B cell (primary cell): Measurements from ENCODE around the gene ODAM. TPM values are rescaled to one million over a fixed set of nuclear protein-coding genes. Genes with fewer than 3 reads are reported as not detected.

Source experiments
- ATAC-seq: fragments of 200-7000 bp; cut with Tn5 transposase; one replicate; pipeline ENCODE4 v1.10.0; 2021; ENCODE audit warnings: low read depth, mild to moderate bottlenecking, moderate number of reproducible peaks, moderate library complexity
- CTCF ChIA-PET: fragments of 350-600 bp; sonication (Branson Sonifier 250); formaldehyde crosslinking; loops from one replicate; lab custom pipeline; 2021; ENCODE audit warnings: antibody characterized with exemption, inconsistent platforms; lab: Charles Lee
- POLR2A ChIA-PET: fragments of 350-600 bp; sonication (Branson Sonifier 250); formaldehyde crosslinking; loops from one replicate; lab custom pipeline; 2021; ENCODE audit warnings: antibody characterized with exemption; lab: Charles Lee
- DNase-seq: peaks from one replicate; pipeline ENCODE4 v3.0.0; 2013
- H2AFZ ChIP-seq: 2 replicates; pipeline ENCODE4 v1.6.1; 2012; ENCODE audit warnings: mild to moderate bottlenecking, low read depth, low read length; ENCODE audit not compliant: insufficient read depth, poor library complexity, severe bottlenecking
- H3K27ac ChIP-seq, 2 donors: 1 replicate in 1 of 2; 2 replicates in 1 of 2; pipeline ENCODE4 v1.5.1; 2012 to 2013; ENCODE audit warnings: low read length in 2 of 2, mild to moderate bottlenecking in 2 of 2, moderate library complexity in 1 of 2
- H3K27me3 ChIP-seq, 4 experiments: fragments of 200-600 bp in 1 of 4; sonication (generic) in 1 of 4; replicated peaks in 1 of 4; 1 replicate in 2 of 4; 2 replicates in 2 of 4; pipeline versions ENCODE4 v1.6.1 to v1.7.0; 2013 to 2016; ENCODE audit warnings: low read length in 3 of 4, mild to moderate bottlenecking in 2 of 4, mixed read lengths in 1 of 4, moderate library complexity in 1 of 4; ENCODE audit not compliant: insufficient read depth in 4 of 4, control insufficient read depth in 3 of 4; ENCODE audit errors: control extremely low read depth in 1 of 4
- H3K36me3 ChIP-seq, 2 experiments: replicated peaks in 1 of 2; 1 replicate in 1 of 2; 2 replicates in 1 of 2; pipeline versions ENCODE4 v1.6.1 to v1.7.1; 2013; ENCODE audit warnings: low read length in 1 of 2; ENCODE audit not compliant: insufficient read depth in 2 of 2, control insufficient read depth in 1 of 2; ENCODE audit errors: control extremely low read depth in 1 of 2, extremely low read depth in 1 of 2
- H3K4me1 ChIP-seq, 2 donors: fragments of 200-600 bp in 1 of 2; sonication (generic) in 1 of 2; 1 replicate in 1 of 2; 2 replicates in 1 of 2; pipeline versions ENCODE4 v1.5.1 to v1.6.1; 2013 to 2017; ENCODE audit warnings: low read length in 2 of 2; ENCODE audit not compliant: control insufficient read depth in 2 of 2, insufficient read depth in 2 of 2
- H3K4me2 ChIP-seq: replicated peaks from 2 replicates; pipeline ENCODE3; 2012; ENCODE audit warnings: mild to moderate bottlenecking, low read depth, low read length; ENCODE audit not compliant: poor library complexity, severe bottlenecking
- H3K4me3 ChIP-seq, 5 experiments: fragments of 200-600 bp in 1 of 5; sonication (generic) in 1 of 5; 1 replicate in 3 of 5; 2 replicates in 2 of 5; pipeline versions ENCODE4 v1.5.1 to v1.7.0; 2011 to 2016; ENCODE audit warnings: low read length in 4 of 5, mild to moderate bottlenecking in 4 of 5, low read depth in 2 of 5, control low read depth in 1 of 5, moderate library complexity in 1 of 5; ENCODE audit not compliant: insufficient read depth in 1 of 5; ENCODE audit errors: control extremely low read depth in 1 of 5, extremely low read depth in 1 of 5
- H3K79me2 ChIP-seq: fragments of 200-600 bp; sonication (generic); one replicate; pipeline ENCODE4 v1.6.0; 2016; ENCODE audit warnings: low read length; ENCODE audit not compliant: control insufficient read depth, insufficient read depth
- H3K9ac ChIP-seq: fragments of 200-600 bp; sonication (generic); 2 replicates; pipeline ENCODE4 v1.6.1; 2017; ENCODE audit warnings: mild to moderate bottlenecking, low read length, moderate library complexity
- H3K9me3 ChIP-seq, 3 donors: one replicate each; pipeline versions ENCODE4 v1.6.1 to v1.7.1; 2013; ENCODE audit warnings: low read length in 2 of 3; ENCODE audit not compliant: control insufficient read depth in 2 of 3, insufficient read depth in 1 of 3; ENCODE audit errors: control extremely low read depth in 1 of 3
- H4K20me1 ChIP-seq: 2 replicates; pipeline ENCODE4 v1.6.0; 2012; ENCODE audit warnings: mild to moderate bottlenecking, low read length; ENCODE audit not compliant: insufficient read depth, control insufficient read depth, poor library complexity, severe bottlenecking
- H3K27ac Mint-ChIP-seq: one replicate; pipeline ENCODE4 v1.8.0; 2021; ENCODE audit warnings: mixed read lengths
- H3K27me3 Mint-ChIP-seq: one replicate; pipeline ENCODE4 v1.8.0; 2021; ENCODE audit warnings: mixed read lengths
- H3K4me1 Mint-ChIP-seq: one replicate; pipeline ENCODE4 v1.8.0; 2021; ENCODE audit warnings: mixed read lengths
- H3K4me3 Mint-ChIP-seq: one replicate; pipeline ENCODE4 v1.8.0; 2021; ENCODE audit warnings: mixed read lengths
- H3K9me3 Mint-ChIP-seq: one replicate; pipeline ENCODE4 v1.8.0; 2022; ENCODE audit warnings: mixed read lengths; ENCODE audit not compliant: insufficient read depth
- CTCF ChIP-seq: fragments of 200-600 bp; IDR thresholded peaks from one replicate; pipeline ENCODE4 v1.8.0; 2022; ENCODE audit warnings: antibody characterized with exemption, mild to moderate bottlenecking
- EZH2 ChIP-seq: IDR thresholded peaks from 2 replicates; pipeline ENCODE4 v1.6.1; 2012; ENCODE audit warnings: borderline replicate concordance, low read depth, mild to moderate bottlenecking, moderate library complexity, low read length; ENCODE audit not compliant: insufficient read depth, poor library complexity, severe bottlenecking
- WGBS: methylation state at CpG from one replicate; pipeline ENCODE4 v1.1.5; 2013; ENCODE audit warnings: missing lambda C conversion rate; ENCODE audit not compliant: insufficient coverage; 5-methylcytosine and 5-hydroxymethylcytosine counted together
- intact Hi-C: fragments of 100-400 bp; cut with micrococcal nuclease; formaldehyde crosslinking; loops from one replicate; pipeline ENCODE4 v1.10.0; 2022
- polyA plus RNA-seq: library from polyadenylated mRNA; depleted of rRNA; stranded (reverse); fragments of >200 nt; gene quantifications from 2 replicates; pipeline ENCODE4 v1.2.3, GENCODE V29; 2012
- total RNA-seq, 2 donors: library from RNA; stranded (reverse); fragments of 120-200 nt in 1 of 2; gene quantifications; 1 replicate in 1 of 2; 2 replicates in 1 of 2; pipeline versions ENCODE4 v1.2.3 to v1.2.4, GENCODE V29; 2013 to 2022

The ODAM gene
- total and polyA plus RNA-seq, 2 donors (not counting 1 experiment from before 2014, with no cell fraction given) = not detected

GRCh38 chr4:70196857-70197256 is 1.3 kb downstream of the ODAM start:
- Mint-ChIP-seq H3K4me1 (no peaks in the 10 kb centered on the region), H3K27me3 (no peaks in the 10 kb centered on the region), H3K27ac (no peak overlapping the region), H3K4me3 (no peak overlapping the region), H3K9me3 (no peaks in the 10 kb centered on the region)
- no peak for TF ChIP-seq EZH2
- TF ChIP-seq CTCF = no peak
- no peaks in the 10 kb centered on the region for H4K20me1 ChIP-seq
- H3K27ac ChIP-seq = no peak overlapping the region
- no peak for DNase-seq
- WGBS = no CpG with 5 or more reads among the region's 2 CpGs
- H3K4me2 ChIP-seq = no peak overlapping the region
- no peaks in the 10 kb centered on the region for H3K79me2 ChIP-seq
- H3K9me3 ChIP-seq = no peaks in the 10 kb centered on the region
- H3K36me3 ChIP-seq = no peaks in the 10 kb centered on the region
- H3K9ac ChIP-seq = no peak overlapping the region
- H2AFZ ChIP-seq = no peak overlapping the region
- ChIA-PET POLR2A (no interaction called here), CTCF (no interaction called here)
- H3K27me3 ChIP-seq = no peaks in the 10 kb centered on the region
- intact Hi-C loops = no loop called here
- no peaks in the 10 kb centered on the region for H3K4me1 ChIP-seq
- H3K4me3 ChIP-seq = no peak overlapping the region
- no peak for ATAC-seq

GRCh38 chr4:70197842-70198241 is 2.3 kb downstream of the ODAM start:
- DNase-seq (no peak), ATAC-seq (no peak)
- H3K36me3 ChIP-seq = no peaks in the 10 kb centered on the region
- H4K20me1 ChIP-seq = no peaks in the 10 kb centered on the region
- no peak overlapping the region for H3K9ac ChIP-seq
- ChIA-PET POLR2A (no interaction called here), CTCF (no interaction called here)
- H3K4me1 ChIP-seq = no peaks in the 10 kb centered on the region
- intact Hi-C loops = no loop called here
- no peaks in the 10 kb centered on the region for H3K79me2 ChIP-seq
- H3K9me3 ChIP-seq = no peaks in the 10 kb centered on the region
- H3K4me1 Mint-ChIP-seq = no peaks in the 10 kb centered on the region
- no peak overlapping the region for H3K27ac ChIP-seq
- H3K4me2 ChIP-seq = no peak overlapping the region
- no peak overlapping the region for H3K4me3 Mint-ChIP-seq
- no peak overlapping the region for H3K27ac Mint-ChIP-seq
- H3K4me3 ChIP-seq = no peak overlapping the region
- H3K27me3 Mint-ChIP-seq = no peaks in the 10 kb centered on the region
- no peaks in the 10 kb centered on the region for H3K9me3 Mint-ChIP-seq
- no peaks in the 10 kb centered on the region for H3K27me3 ChIP-seq
- WGBS = no CpG with 5 or more reads among the region's 2 CpGs
- TF ChIP-seq EZH2 (no peak), CTCF (no peak)
- no peak overlapping the region for H2AFZ ChIP-seq
